B cell (primary cell): ENCODE measurements around the gene IRS1. TPM values are rescaled to one million over a fixed set of nuclear protein-coding genes. Genes with fewer than 3 reads are reported as not detected.
A peak's percentile ranks its signal among the peaks of the same experiment; 100 is the strongest.

ENCODE experiments used
- ATAC-seq: fragments of 200-7000 bp; cut with Tn5 transposase; one replicate; pipeline ENCODE4 v1.10.0; 2021; ENCODE audit warnings: low read depth, mild to moderate bottlenecking, moderate number of reproducible peaks, moderate library complexity
- CTCF ChIA-PET: fragments of 350-600 bp; sonication (Branson Sonifier 250); formaldehyde crosslinking; loops from one replicate; lab custom pipeline; 2021; ENCODE audit warnings: antibody characterized with exemption, inconsistent platforms; lab: Charles Lee
- POLR2A ChIA-PET: fragments of 350-600 bp; sonication (Branson Sonifier 250); formaldehyde crosslinking; loops from one replicate; lab custom pipeline; 2021; ENCODE audit warnings: antibody characterized with exemption; lab: Charles Lee
- DNase-seq: peaks from one replicate; pipeline ENCODE4 v3.0.0; 2013
- H2AFZ ChIP-seq: 2 replicates; pipeline ENCODE4 v1.6.1; 2012; ENCODE audit warnings: mild to moderate bottlenecking, low read depth, low read length; ENCODE audit not compliant: insufficient read depth, poor library complexity, severe bottlenecking
- H3K27ac ChIP-seq, 2 donors: 1 replicate in 1 of 2; 2 replicates in 1 of 2; pipeline ENCODE4 v1.5.1; 2012 to 2013; ENCODE audit warnings: low read length in 2 of 2, mild to moderate bottlenecking in 2 of 2, moderate library complexity in 1 of 2
- H3K27me3 ChIP-seq, 4 experiments: fragments of 200-600 bp in 1 of 4; sonication (generic) in 1 of 4; replicated peaks in 1 of 4; 1 replicate in 2 of 4; 2 replicates in 2 of 4; pipeline versions ENCODE4 v1.6.1 to v1.7.0; 2013 to 2016; ENCODE audit warnings: low read length in 3 of 4, mild to moderate bottlenecking in 2 of 4, mixed read lengths in 1 of 4, moderate library complexity in 1 of 4; ENCODE audit not compliant: insufficient read depth in 4 of 4, control insufficient read depth in 3 of 4; ENCODE audit errors: control extremely low read depth in 1 of 4
- H3K36me3 ChIP-seq, 2 experiments: replicated peaks in 1 of 2; 1 replicate in 1 of 2; 2 replicates in 1 of 2; pipeline versions ENCODE4 v1.6.1 to v1.7.1; 2013; ENCODE audit warnings: low read length in 1 of 2; ENCODE audit not compliant: insufficient read depth in 2 of 2, control insufficient read depth in 1 of 2; ENCODE audit errors: control extremely low read depth in 1 of 2, extremely low read depth in 1 of 2
- H3K4me1 ChIP-seq, 2 donors: fragments of 200-600 bp in 1 of 2; sonication (generic) in 1 of 2; 1 replicate in 1 of 2; 2 replicates in 1 of 2; pipeline versions ENCODE4 v1.5.1 to v1.6.1; 2013 to 2017; ENCODE audit warnings: low read length in 2 of 2; ENCODE audit not compliant: control insufficient read depth in 2 of 2, insufficient read depth in 2 of 2
- H3K4me2 ChIP-seq: replicated peaks from 2 replicates; pipeline ENCODE3; 2012; ENCODE audit warnings: mild to moderate bottlenecking, low read depth, low read length; ENCODE audit not compliant: poor library complexity, severe bottlenecking
- H3K4me3 ChIP-seq, 5 experiments: fragments of 200-600 bp in 1 of 5; sonication (generic) in 1 of 5; 1 replicate in 3 of 5; 2 replicates in 2 of 5; pipeline versions ENCODE4 v1.5.1 to v1.7.0; 2011 to 2016; ENCODE audit warnings: low read length in 4 of 5, mild to moderate bottlenecking in 4 of 5, low read depth in 2 of 5, control low read depth in 1 of 5, moderate library complexity in 1 of 5; ENCODE audit not compliant: insufficient read depth in 1 of 5; ENCODE audit errors: control extremely low read depth in 1 of 5, extremely low read depth in 1 of 5
- H3K79me2 ChIP-seq: fragments of 200-600 bp; sonication (generic); one replicate; pipeline ENCODE4 v1.6.0; 2016; ENCODE audit warnings: low read length; ENCODE audit not compliant: control insufficient read depth, insufficient read depth
- H3K9ac ChIP-seq: fragments of 200-600 bp; sonication (generic); 2 replicates; pipeline ENCODE4 v1.6.1; 2017; ENCODE audit warnings: mild to moderate bottlenecking, low read length, moderate library complexity
- H3K9me3 ChIP-seq, 3 donors: one replicate each; pipeline versions ENCODE4 v1.6.1 to v1.7.1; 2013; ENCODE audit warnings: low read length in 2 of 3; ENCODE audit not compliant: control insufficient read depth in 2 of 3, insufficient read depth in 1 of 3; ENCODE audit errors: control extremely low read depth in 1 of 3
- H4K20me1 ChIP-seq: 2 replicates; pipeline ENCODE4 v1.6.0; 2012; ENCODE audit warnings: mild to moderate bottlenecking, low read length; ENCODE audit not compliant: insufficient read depth, control insufficient read depth, poor library complexity, severe bottlenecking
- H3K27ac Mint-ChIP-seq: one replicate; pipeline ENCODE4 v1.8.0; 2021; ENCODE audit warnings: mixed read lengths
- H3K27me3 Mint-ChIP-seq: one replicate; pipeline ENCODE4 v1.8.0; 2021; ENCODE audit warnings: mixed read lengths
- H3K4me1 Mint-ChIP-seq: one replicate; pipeline ENCODE4 v1.8.0; 2021; ENCODE audit warnings: mixed read lengths
- H3K4me3 Mint-ChIP-seq: one replicate; pipeline ENCODE4 v1.8.0; 2021; ENCODE audit warnings: mixed read lengths
- H3K9me3 Mint-ChIP-seq: one replicate; pipeline ENCODE4 v1.8.0; 2022; ENCODE audit warnings: mixed read lengths; ENCODE audit not compliant: insufficient read depth
- EZH2 ChIP-seq: IDR thresholded peaks from 2 replicates; pipeline ENCODE4 v1.6.1; 2012; ENCODE audit warnings: borderline replicate concordance, low read depth, mild to moderate bottlenecking, moderate library complexity, low read length; ENCODE audit not compliant: insufficient read depth, poor library complexity, severe bottlenecking
- WGBS: methylation state at CpG from one replicate; pipeline ENCODE4 v1.1.5; 2013; ENCODE audit warnings: missing lambda C conversion rate; ENCODE audit not compliant: insufficient coverage; 5-methylcytosine and 5-hydroxymethylcytosine counted together
- intact Hi-C: fragments of 100-400 bp; cut with micrococcal nuclease; formaldehyde crosslinking; loops from one replicate; pipeline ENCODE4 v1.10.0; 2022
- polyA plus RNA-seq: library from polyadenylated mRNA; depleted of rRNA; stranded (reverse); fragments of >200 nt; gene quantifications from 2 replicates; pipeline ENCODE4 v1.2.3, GENCODE V29; 2012
- total RNA-seq, 2 donors: library from RNA; stranded (reverse); fragments of 120-200 nt in 1 of 2; gene quantifications; 1 replicate in 1 of 2; 2 replicates in 1 of 2; pipeline versions ENCODE4 v1.2.3 to v1.2.4, GENCODE V29; 2013 to 2022
- TF ChIP-seq, protein P1 (sequence below): fragments of 200-600 bp; IDR thresholded peaks from one replicate; pipeline ENCODE4 v1.8.0; 2022; ENCODE audit warnings: antibody characterized with exemption, mild to moderate bottlenecking

IRS1 gene
- total and polyA plus RNA-seq, 2 donors (not counting 1 experiment from before 2014, with no cell fraction given), result 3.8 to 11.9 TPM

DNA sequence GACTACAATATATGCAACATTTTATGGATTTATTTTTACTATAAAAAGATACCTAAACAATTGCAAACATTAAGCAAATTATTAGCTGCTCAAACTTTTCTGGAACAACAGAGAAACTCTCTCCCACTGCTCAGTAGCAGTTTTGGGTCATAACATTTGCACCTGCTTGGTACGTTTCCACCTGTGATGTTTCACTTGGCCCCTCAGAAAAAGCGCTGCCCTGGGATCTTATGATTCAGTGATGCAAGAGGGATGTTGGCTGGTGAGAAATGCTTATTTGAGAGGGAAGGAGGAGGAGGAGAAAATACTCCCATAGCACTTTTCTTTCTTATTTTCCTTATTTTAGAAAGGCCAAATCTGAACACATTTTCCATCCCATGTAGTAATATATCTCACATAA is 9.2 kb downstream of the IRS1 start:
- Histone ChIP-seq H3K79me2 (no peaks in the 10 kb centered on the region), H3K9me3 (peaks cover 0 to 3% (median 1%) of the 10 kb centered on the region in 3 donors), H3K4me3 (peak overlapping the region in 2 of 5 experiments; percentile 61 to 85), H2AFZ (peak overlapping the region; percentile 85), H3K27me3 (no peaks in the 10 kb centered on the region), H3K4me1 (peaks cover 12 to 18% of the 10 kb centered on the region in 2 donors), H3K4me2 (peak overlapping the region; percentile 94), H3K27ac (peak overlapping the region; percentile 92), H4K20me1 (no peaks in the 10 kb centered on the region), H3K9ac (peak overlapping the region; percentile 85), H3K36me3 (no peaks in the 10 kb centered on the region)
- Mint-ChIP-seq H3K27ac (peak overlapping the region; percentile 99), H3K9me3 (no peaks in the 10 kb centered on the region), H3K4me1 (peaks cover 31% of the 10 kb centered on the region), H3K4me3 (peak overlapping the region; percentile 97), H3K27me3 (no peaks in the 10 kb centered on the region)
- no peak for TF ChIP-seq EZH2
- TF ChIP-seq, protein P1, sequence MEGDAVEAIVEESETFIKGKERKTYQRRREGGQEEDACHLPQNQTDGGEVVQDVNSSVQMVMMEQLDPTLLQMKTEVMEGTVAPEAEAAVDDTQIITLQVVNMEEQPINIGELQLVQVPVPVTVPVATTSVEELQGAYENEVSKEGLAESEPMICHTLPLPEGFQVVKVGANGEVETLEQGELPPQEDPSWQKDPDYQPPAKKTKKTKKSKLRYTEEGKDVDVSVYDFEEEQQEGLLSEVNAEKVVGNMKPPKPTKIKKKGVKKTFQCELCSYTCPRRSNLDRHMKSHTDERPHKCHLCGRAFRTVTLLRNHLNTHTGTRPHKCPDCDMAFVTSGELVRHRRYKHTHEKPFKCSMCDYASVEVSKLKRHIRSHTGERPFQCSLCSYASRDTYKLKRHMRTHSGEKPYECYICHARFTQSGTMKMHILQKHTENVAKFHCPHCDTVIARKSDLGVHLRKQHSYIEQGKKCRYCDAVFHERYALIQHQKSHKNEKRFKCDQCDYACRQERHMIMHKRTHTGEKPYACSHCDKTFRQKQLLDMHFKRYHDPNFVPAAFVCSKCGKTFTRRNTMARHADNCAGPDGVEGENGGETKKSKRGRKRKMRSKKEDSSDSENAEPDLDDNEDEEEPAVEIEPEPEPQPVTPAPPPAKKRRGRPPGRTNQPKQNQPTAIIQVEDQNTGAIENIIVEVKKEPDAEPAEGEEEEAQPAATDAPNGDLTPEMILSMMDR, result no peak
- CTCF ChIA-PET, result interaction anchor here (0.7 to 4.8 kb wide), 5 partner anchors 9 to 327 kb away, joined by 3 to 25 read pairs (median 6); partner anchors contain the start of gene IRS1
- intact Hi-C loops, result loop anchor here (5.0 to 10.0 kb wide), 4 partner anchors 466 to 1856 kb away; partner anchors contain the start of genes DOCK10 and MFF
- DNase-seq, result no peak
- POLR2A ChIA-PET, result interaction anchor here (0.7 to 1.2 kb wide), 2 partner anchors 10 to 17 kb away, joined by 3 read pairs; partner anchors contain the start of gene IRS1
- 80% methylated on average over 1 of the region's 2 CpGs for WGBS
- no peak for ATAC-seq

DNA sequence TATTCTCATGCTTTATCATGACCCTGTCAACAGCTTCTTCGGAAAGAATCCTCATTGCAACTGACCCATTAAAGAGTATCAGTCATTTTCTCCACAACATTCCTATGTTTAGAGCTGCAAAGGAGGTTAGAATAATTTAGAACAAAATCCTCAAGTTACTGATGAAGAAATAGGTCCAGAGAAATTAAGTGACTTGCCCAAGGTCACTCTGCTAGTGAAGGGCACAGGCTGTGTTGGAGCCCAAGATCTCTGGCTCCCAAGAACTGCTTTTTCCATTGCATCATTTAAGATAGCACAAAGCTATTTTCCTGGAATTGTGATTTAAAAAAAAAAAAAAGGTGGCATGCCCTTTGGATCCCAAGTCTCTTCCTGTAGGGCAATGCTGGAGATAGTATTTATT is 9.6 kb downstream of the IRS1 start:
- H3K4me3 Mint-ChIP-seq, result peak overlapping the region; percentile 97
- Histone ChIP-seq H3K4me1 (peaks cover 12 to 18% of the 10 kb centered on the region in 2 donors), H4K20me1 (no peaks in the 10 kb centered on the region), H3K27ac (no peak overlapping the region), H3K9ac (no peak overlapping the region), H3K4me3 (no peak overlapping the region), H3K36me3 (no peaks in the 10 kb centered on the region), H2AFZ (no peak overlapping the region), H3K79me2 (no peaks in the 10 kb centered on the region), H3K27me3 (no peaks in the 10 kb centered on the region), H3K4me2 (no peak overlapping the region), H3K9me3 (peaks cover 0 to 1% (median 0%) of the 10 kb centered on the region in 3 donors)
- no peak overlapping the region for H3K27ac Mint-ChIP-seq
- no peak for TF ChIP-seq EZH2
- TF ChIP-seq, protein P1, result no peak
- intact Hi-C loops, result loop anchor here (5.0 to 10.0 kb wide), 4 partner anchors 465 to 1855 kb away; partner anchors contain the start of genes DOCK10 and MFF
- peaks cover 31% of the 10 kb centered on the region for H3K4me1 Mint-ChIP-seq
- CTCF ChIA-PET, result interaction anchor here (0.7 to 4.8 kb wide), 5 partner anchors 9 to 327 kb away, joined by 3 to 25 read pairs (median 6); partner anchors contain the start of gene IRS1
- no CpG with 5 or more reads among the region's 1 CpG for WGBS
- DNase-seq (no peak), ATAC-seq (no peak)
- H3K9me3 Mint-ChIP-seq, result no peaks in the 10 kb centered on the region
- POLR2A ChIA-PET, result interaction anchor here (0.7 kb wide), 1 partner anchor 17 kb away, joined by 3 read pairs; no protein-coding TSS in a partner anchor
- H3K27me3 Mint-ChIP-seq, result no peaks in the 10 kb centered on the region
